Measurements from ENCODE around the gene SH3RF2. TPM values are rescaled to one million over a fixed set of nuclear protein-coding genes. Genes with fewer than 3 reads are reported as not detected.

Gene SH3RF2
- total RNA-seq, 1 experiment from 2014 or later, result not detected

- Histone ChIP-seq H3K79me2 (ENCODE audit: low read length) (no peaks in the 10 kb centered on the region), H3K27ac (ENCODE audit: low read length) (no peak overlapping the region), H3K4me2 (ENCODE audit: low read depth, low read length, poor library complexity, severe bottlenecking) (no peak overlapping the region), H3K27me3 (ENCODE audit: low read length) (no peaks in the 10 kb centered on the region), H3K4me1 (ENCODE audit: low read length) (no peaks in the 10 kb centered on the region), H3K9ac (ENCODE audit: low read length) (no peak overlapping the region), H4K20me1 (ENCODE audit: insufficient read depth, low read depth, low read length) (no peaks in the 10 kb centered on the region), H3K36me3 (ENCODE audit: insufficient read depth, low read length) (no peaks in the 10 kb centered on the region), H3K4me3 (ENCODE audit: low read length) (no peak overlapping the region), H2AFZ (ENCODE audit: low read length) (no peak overlapping the region), H3K9me3 (ENCODE audit: low read length) (no peaks in the 10 kb centered on the region), H3K9me2 (replicated peaks; ENCODE audit: insufficient read depth, low read length) (no peaks in the 10 kb centered on the region)
- DNase-seq, result no peak
These were observed 87.7 kb downstream of the SH3RF2 start for GRCh38 chr5:146024034-146024433.

- DNase-seq, result no peak
- no peaks in the 10 kb centered on the region for H3K79me2 ChIP-seq (ENCODE audit: low read length)
- H3K27me3 ChIP-seq (ENCODE audit: low read length), result no peaks in the 10 kb centered on the region
- no peaks in the 10 kb centered on the region for H3K9me2 ChIP-seq (replicated peaks; ENCODE audit: insufficient read depth, low read length)
- H3K36me3 ChIP-seq (ENCODE audit: insufficient read depth, low read length), result no peaks in the 10 kb centered on the region
- no peak overlapping the region for H3K9ac ChIP-seq (ENCODE audit: low read length)
- H2AFZ ChIP-seq (ENCODE audit: low read length), result no peak overlapping the region
- H4K20me1 ChIP-seq (ENCODE audit: insufficient read depth, low read depth, low read length), result no peaks in the 10 kb centered on the region
- H3K4me1 ChIP-seq (ENCODE audit: low read length), result no peaks in the 10 kb centered on the region
- H3K9me3 ChIP-seq (ENCODE audit: low read length), result no peaks in the 10 kb centered on the region
- no peak overlapping the region for H3K4me3 ChIP-seq (ENCODE audit: low read length)
- H3K4me2 ChIP-seq (ENCODE audit: low read depth, low read length, poor library complexity, severe bottlenecking), result no peak overlapping the region
- H3K27ac ChIP-seq (ENCODE audit: low read length), result no peak overlapping the region
These were observed 88.8 kb downstream of the SH3RF2 start for GRCh38 chr5:146025114-146025680.

- H2AFZ ChIP-seq (ENCODE audit: low read length), result no peak overlapping the region
- no peak for DNase-seq
- no peaks in the 10 kb centered on the region for H4K20me1 ChIP-seq (ENCODE audit: insufficient read depth, low read depth, low read length)
- no peaks in the 10 kb centered on the region for H3K9me3 ChIP-seq (ENCODE audit: low read length)
- no peaks in the 10 kb centered on the region for H3K27me3 ChIP-seq (ENCODE audit: low read length)
- no peak overlapping the region for H3K9ac ChIP-seq (ENCODE audit: low read length)
- H3K4me2 ChIP-seq (ENCODE audit: low read depth, low read length, poor library complexity, severe bottlenecking), result no peak overlapping the region
- H3K4me1 ChIP-seq (ENCODE audit: low read length), result no peaks in the 10 kb centered on the region
- no peaks in the 10 kb centered on the region for H3K79me2 ChIP-seq (ENCODE audit: low read length)
- H3K9me2 ChIP-seq (replicated peaks; ENCODE audit: insufficient read depth, low read length), result no peaks in the 10 kb centered on the region
- no peak overlapping the region for H3K27ac ChIP-seq (ENCODE audit: low read length)
- H3K36me3 ChIP-seq (ENCODE audit: insufficient read depth, low read length), result no peaks in the 10 kb centered on the region
- H3K4me3 ChIP-seq (ENCODE audit: low read length), result no peak overlapping the region
These were observed 89.3 kb downstream of the SH3RF2 start for GRCh38 chr5:146025681-146026080.

GRCh38 chr5:146026307-146027010 lies 90.1 kb downstream of the SH3RF2 start:
- Histone ChIP-seq H3K4me3 (ENCODE audit: low read length) (no peak overlapping the region), H2AFZ (ENCODE audit: low read length) (no peak overlapping the region), H3K9me3 (ENCODE audit: low read length) (no peaks in the 10 kb centered on the region), H3K9ac (ENCODE audit: low read length) (no peak overlapping the region), H4K20me1 (ENCODE audit: insufficient read depth, low read depth, low read length) (no peaks in the 10 kb centered on the region), H3K36me3 (ENCODE audit: insufficient read depth, low read length) (no peaks in the 10 kb centered on the region), H3K9me2 (replicated peaks; ENCODE audit: insufficient read depth, low read length) (no peaks in the 10 kb centered on the region), H3K4me2 (ENCODE audit: low read depth, low read length, poor library complexity, severe bottlenecking) (no peak overlapping the region), H3K27ac (ENCODE audit: low read length) (no peak overlapping the region), H3K27me3 (ENCODE audit: low read length) (no peaks in the 10 kb centered on the region), H3K79me2 (ENCODE audit: low read length) (no peaks in the 10 kb centered on the region), H3K4me1 (ENCODE audit: low read length) (no peaks in the 10 kb centered on the region)
- no peak for DNase-seq

GRCh38 chr5:146027751-146028150 lies 91.4 kb downstream of the SH3RF2 start:
- H3K36me3 ChIP-seq (ENCODE audit: insufficient read depth, low read length), result no peaks in the 10 kb centered on the region
- H3K27ac ChIP-seq (ENCODE audit: low read length), result no peak overlapping the region
- H3K9ac ChIP-seq (ENCODE audit: low read length), result no peak overlapping the region
- H2AFZ ChIP-seq (ENCODE audit: low read length), result no peak overlapping the region
- DNase-seq, result no peak
- H3K27me3 ChIP-seq (ENCODE audit: low read length), result no peaks in the 10 kb centered on the region
- H3K9me3 ChIP-seq (ENCODE audit: low read length), result no peaks in the 10 kb centered on the region
- H3K79me2 ChIP-seq (ENCODE audit: low read length), result no peaks in the 10 kb centered on the region
- no peak overlapping the region for H3K4me3 ChIP-seq (ENCODE audit: low read length)
- H3K4me1 ChIP-seq (ENCODE audit: low read length), result no peaks in the 10 kb centered on the region
- no peaks in the 10 kb centered on the region for H3K9me2 ChIP-seq (replicated peaks; ENCODE audit: insufficient read depth, low read length)
- H4K20me1 ChIP-seq (ENCODE audit: insufficient read depth, low read depth, low read length), result no peaks in the 10 kb centered on the region
- no peak overlapping the region for H3K4me2 ChIP-seq (ENCODE audit: low read depth, low read length, poor library complexity, severe bottlenecking)

GRCh38 chr5:146032911-146033310 lies 96.5 kb downstream of the SH3RF2 start:
- H3K27ac ChIP-seq (ENCODE audit: low read length), result no peak overlapping the region
- H2AFZ ChIP-seq (ENCODE audit: low read length), result no peak overlapping the region
- no peak overlapping the region for H3K4me3 ChIP-seq (ENCODE audit: low read length)
- H3K9me2 ChIP-seq (replicated peaks; ENCODE audit: insufficient read depth, low read length), result no peaks in the 10 kb centered on the region
- DNase-seq, result no peak
- H3K9me3 ChIP-seq (ENCODE audit: low read length), result no peaks in the 10 kb centered on the region
- no peak overlapping the region for H3K9ac ChIP-seq (ENCODE audit: low read length)
- H4K20me1 ChIP-seq (ENCODE audit: insufficient read depth, low read depth, low read length), result no peaks in the 10 kb centered on the region
- no peaks in the 10 kb centered on the region for H3K79me2 ChIP-seq (ENCODE audit: low read length)
- H3K36me3 ChIP-seq (ENCODE audit: insufficient read depth, low read length), result no peaks in the 10 kb centered on the region
- no peaks in the 10 kb centered on the region for H3K27me3 ChIP-seq (ENCODE audit: low read length)
- no peaks in the 10 kb centered on the region; the same call in 1 of the 2 replicates for H3K4me1 ChIP-seq (ENCODE audit: low read length)
- H3K4me2 ChIP-seq (ENCODE audit: low read depth, low read length, poor library complexity, severe bottlenecking), result no peak overlapping the region

GRCh38 chr5:146034127-146034526 lies 97.7 kb downstream of the SH3RF2 start:
- H3K27ac ChIP-seq (ENCODE audit: low read length), result no peak overlapping the region
- no peak for DNase-seq
- H3K9ac ChIP-seq (ENCODE audit: low read length), result no peak overlapping the region
- H3K79me2 ChIP-seq (ENCODE audit: low read length), result no peaks in the 10 kb centered on the region
- no peaks in the 10 kb centered on the region for H3K9me2 ChIP-seq (replicated peaks; ENCODE audit: insufficient read depth, low read length)
- no peak overlapping the region for H3K4me3 ChIP-seq (ENCODE audit: low read length)
- no peaks in the 10 kb centered on the region for H3K9me3 ChIP-seq (ENCODE audit: low read length)
- H4K20me1 ChIP-seq (ENCODE audit: insufficient read depth, low read depth, low read length), result no peaks in the 10 kb centered on the region
- no peak overlapping the region for H2AFZ ChIP-seq (ENCODE audit: low read length)
- H3K4me2 ChIP-seq (ENCODE audit: low read depth, low read length, poor library complexity, severe bottlenecking), result no peak overlapping the region
- H3K4me1 ChIP-seq (ENCODE audit: low read length), result no peaks in the 10 kb centered on the region; the same call in 1 of the 2 replicates
- no peaks in the 10 kb centered on the region for H3K36me3 ChIP-seq (ENCODE audit: insufficient read depth, low read length)
- H3K27me3 ChIP-seq (ENCODE audit: low read length), result no peaks in the 10 kb centered on the region

- H3K4me3 ChIP-seq (ENCODE audit: low read length), result no peak overlapping the region
- H3K79me2 ChIP-seq (ENCODE audit: low read length), result no peaks in the 10 kb centered on the region
- H3K27me3 ChIP-seq (ENCODE audit: low read length), result no peaks in the 10 kb centered on the region
- H4K20me1 ChIP-seq (ENCODE audit: insufficient read depth, low read depth, low read length), result no peaks in the 10 kb centered on the region
- H3K36me3 ChIP-seq (ENCODE audit: insufficient read depth, low read length), result no peaks in the 10 kb centered on the region
- H3K9me2 ChIP-seq (replicated peaks; ENCODE audit: insufficient read depth, low read length), result no peaks in the 10 kb centered on the region
- no peaks in the 10 kb centered on the region; the same call in 1 of the 2 replicates for H3K4me1 ChIP-seq (ENCODE audit: low read length)
- no peak overlapping the region for H3K4me2 ChIP-seq (ENCODE audit: low read depth, low read length, poor library complexity, severe bottlenecking)
- H3K27ac ChIP-seq (ENCODE audit: low read length), result no peak overlapping the region
- DNase-seq, result peak; percentile 16
- no peak overlapping the region for H3K9ac ChIP-seq (ENCODE audit: low read length)
- no peaks in the 10 kb centered on the region for H3K9me3 ChIP-seq (ENCODE audit: low read length)
- H2AFZ ChIP-seq (ENCODE audit: low read length), result no peak overlapping the region
These were observed 98.2 kb downstream of the SH3RF2 start for GRCh38 chr5:146034605-146035004.
